Activated CD4-positive, alpha-beta T cell treated with anti-CD3 and anti-CD28 coated beads, Interleukin-2, Interleukin-6, amounts not matched to agents 100 ng/mL and 50 ng/mL, durations not matched to agents 16 hours and 8 hours (primary cell): ENCODE results near the gene TRIM24.
A peak's percentile ranks its signal among the peaks of the same experiment; 100 is the strongest.
"Not testable (repeated sequence)": the region's sequence is repeated elsewhere in the genome, so short reads cannot be mapped to it uniquely, and the experiment has no call there.

Experiments
- DNase-seq: peaks from one replicate; pipeline ENCODE4 v3.0.0-alpha.2; 2020

Gene TRIM24

GRCh38 chr7:138499340-138499739, 39.3 kb downstream of the TRIM24 start:
- no peak for DNase-seq

GRCh38 chr7:138500303-138500702, 40.2 kb downstream of the TRIM24 start:
- not testable (repeated sequence) for DNase-seq

GRCh38 chr7:138500892-138501291, 40.8 kb downstream of the TRIM24 start:
- DNase-seq = peak; percentile 2

GRCh38 chr7:138502023-138502767, 42.1 kb downstream of the TRIM24 start:
- no peak for DNase-seq

- DNase-seq = no peak
These were observed 45.4 kb downstream of the TRIM24 start for GRCh38 chr7:138505361-138505873.

- DNase-seq = no peak
These were observed 46.7 kb downstream of the TRIM24 start for GRCh38 chr7:138506764-138507163.

- no peak for DNase-seq
These were observed 49.9 kb downstream of the TRIM24 start for GRCh38 chr7:138510003-138510402.

- no peak for DNase-seq
These were observed 52.2 kb downstream of the TRIM24 start for GRCh38 chr7:138512092-138512858.

- no peak for DNase-seq
These were observed 52.8 kb downstream of the TRIM24 start for GRCh38 chr7:138512885-138513284.

GRCh38 chr7:138513344-138513871, 53.3 kb downstream of the TRIM24 start:
- DNase-seq = no peak

- no peak for DNase-seq
These were observed 54.0 kb downstream of the TRIM24 start for GRCh38 chr7:138514044-138514443.

GRCh38 chr7:138515001-138515528, 55.0 kb downstream of the TRIM24 start:
- DNase-seq = no peak

GRCh38 chr7:138519061-138519798, 59.2 kb downstream of the TRIM24 start:
- no peak for DNase-seq

- no peak for DNase-seq
These were observed 60.7 kb downstream of the TRIM24 start for GRCh38 chr7:138520742-138521141.

- no peak for DNase-seq
These were observed 61.9 kb downstream of the TRIM24 start for GRCh38 chr7:138521837-138522461.

GRCh38 chr7:138524259-138524658, 64.2 kb downstream of the TRIM24 start:
- no peak for DNase-seq

- no peak for DNase-seq
These were observed 65.7 kb downstream of the TRIM24 start for GRCh38 chr7:138525757-138526156.

- DNase-seq = no peak
These were observed 67.7 kb downstream of the TRIM24 start for GRCh38 chr7:138527746-138528223.

GRCh38 chr7:138536833-138537232, 76.8 kb downstream of the TRIM24 start:
- not testable (repeated sequence) for DNase-seq

- DNase-seq = no peak
These were observed 78.5 kb downstream of the TRIM24 start for GRCh38 chr7:138538518-138538917.

GRCh38 chr7:138538997-138539644, 79.1 kb downstream of the TRIM24 start:
- DNase-seq = no peak

GRCh38 chr7:138542183-138542582, 82.1 kb downstream of the TRIM24 start:
- DNase-seq = peak; percentile 71
